ENCODE measurements around the gene PRCP. TPM values are rescaled to one million over a fixed set of nuclear protein-coding genes. Genes with fewer than 3 reads are reported as not detected.

PRCP gene
- total RNA-seq, 3 donors from 2014 or later = 54.4 to 87.7 (median 61.8) TPM

DNA sequence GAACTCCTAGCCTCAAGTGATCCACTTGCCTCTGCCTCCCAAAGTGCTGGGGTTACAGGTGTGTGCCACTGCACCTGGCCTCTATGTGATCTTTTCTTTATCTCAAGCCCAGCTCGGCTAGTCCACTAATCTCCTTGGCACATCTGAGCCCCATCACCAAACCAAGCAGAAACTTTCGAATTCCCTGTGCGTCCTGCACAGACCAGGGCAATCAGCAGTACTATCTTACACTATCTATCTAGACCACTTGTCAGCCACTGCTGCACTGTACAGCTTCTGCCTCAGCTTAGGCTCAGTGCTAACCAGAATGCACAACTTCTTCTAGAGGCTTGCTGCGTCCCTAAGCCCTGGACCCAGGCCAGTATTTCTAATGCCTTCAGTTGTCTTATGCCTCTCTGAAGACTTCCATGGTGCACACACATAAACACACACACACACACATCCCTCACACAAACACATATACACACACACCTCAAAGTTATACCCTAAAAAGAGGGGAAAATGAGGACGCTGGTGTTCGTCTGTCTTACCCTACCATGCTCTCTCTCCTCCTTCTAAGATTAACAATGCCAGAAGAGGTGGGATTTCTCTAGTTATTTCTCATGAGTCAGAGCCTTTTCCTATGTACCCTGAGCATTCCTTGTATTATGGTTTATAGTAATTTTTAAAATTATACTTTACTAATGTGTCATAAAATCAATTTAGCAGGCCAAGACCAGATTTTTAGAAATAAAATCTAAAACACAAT is 107.2 kb downstream of the PRCP start:
- no peak for DNase-seq (ENCODE audit: low spot score in 2 of 2)
- H3K4me1 ChIP-seq = no peaks in the 10 kb centered on the region
- H3K27me3 ChIP-seq = no peaks in the 10 kb centered on the region
- TF ChIP-seq, protein P1, sequence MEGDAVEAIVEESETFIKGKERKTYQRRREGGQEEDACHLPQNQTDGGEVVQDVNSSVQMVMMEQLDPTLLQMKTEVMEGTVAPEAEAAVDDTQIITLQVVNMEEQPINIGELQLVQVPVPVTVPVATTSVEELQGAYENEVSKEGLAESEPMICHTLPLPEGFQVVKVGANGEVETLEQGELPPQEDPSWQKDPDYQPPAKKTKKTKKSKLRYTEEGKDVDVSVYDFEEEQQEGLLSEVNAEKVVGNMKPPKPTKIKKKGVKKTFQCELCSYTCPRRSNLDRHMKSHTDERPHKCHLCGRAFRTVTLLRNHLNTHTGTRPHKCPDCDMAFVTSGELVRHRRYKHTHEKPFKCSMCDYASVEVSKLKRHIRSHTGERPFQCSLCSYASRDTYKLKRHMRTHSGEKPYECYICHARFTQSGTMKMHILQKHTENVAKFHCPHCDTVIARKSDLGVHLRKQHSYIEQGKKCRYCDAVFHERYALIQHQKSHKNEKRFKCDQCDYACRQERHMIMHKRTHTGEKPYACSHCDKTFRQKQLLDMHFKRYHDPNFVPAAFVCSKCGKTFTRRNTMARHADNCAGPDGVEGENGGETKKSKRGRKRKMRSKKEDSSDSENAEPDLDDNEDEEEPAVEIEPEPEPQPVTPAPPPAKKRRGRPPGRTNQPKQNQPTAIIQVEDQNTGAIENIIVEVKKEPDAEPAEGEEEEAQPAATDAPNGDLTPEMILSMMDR (IDR thresholded peaks at IDR 0.05) = no peak
- TF ChIP-seq POLR2AphosphoS5 (IDR thresholded peaks at IDR 0.05) (no peak), POLR2A (IDR thresholded peaks at IDR 0.05) (no peak)
- H3K9me3 ChIP-seq = no peaks in the 10 kb centered on the region
- intact Hi-C loops (cut with DNase I; ENCODE audit: low total_unique reads) = no loop called here
- no peak overlapping the region for H3K27ac ChIP-seq
- no peak overlapping the region for H3K4me3 ChIP-seq
- no peaks in the 10 kb centered on the region for H3K36me3 ChIP-seq

DNA sequence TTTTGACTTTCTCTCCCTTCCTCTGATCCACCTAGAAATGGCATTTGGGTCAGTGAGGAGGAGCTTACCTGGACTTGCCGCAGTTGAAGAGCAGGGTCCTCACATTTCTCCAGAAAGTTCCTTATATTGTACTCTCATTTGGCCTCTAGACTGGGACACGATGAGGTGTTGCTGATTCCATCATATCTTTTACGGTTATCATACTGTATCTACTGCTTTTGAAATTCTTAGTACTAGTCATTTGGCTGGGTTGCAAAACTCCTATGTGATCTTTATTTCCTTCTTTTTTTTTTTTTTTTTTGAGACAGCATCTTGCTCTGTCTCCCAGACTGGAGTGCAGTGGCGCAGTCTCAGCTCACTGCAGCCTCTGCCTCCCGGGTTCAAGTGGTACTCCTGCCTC is 107.9 kb downstream of the PRCP start:
- Histone ChIP-seq H3K27ac (no peak overlapping the region), H3K4me3 (no peak overlapping the region), H3K36me3 (no peaks in the 10 kb centered on the region), H3K27me3 (no peaks in the 10 kb centered on the region), H3K9me3 (no peaks in the 10 kb centered on the region), H3K4me1 (no peaks in the 10 kb centered on the region)
- no peak for TF ChIP-seq POLR2AphosphoS5 (IDR thresholded peaks at IDR 0.05)
- TF ChIP-seq, protein P1 (IDR thresholded peaks at IDR 0.05) = no peak
- no peak for TF ChIP-seq POLR2A (IDR thresholded peaks at IDR 0.05)
- intact Hi-C loops (cut with DNase I; ENCODE audit: low total_unique reads) = no loop called here
- DNase-seq (ENCODE audit: low spot score in 2 of 2) = no peak

GRCh38 chr11:82791779-82792178 is 108.5 kb downstream of the PRCP start:
- intact Hi-C loops (cut with DNase I; ENCODE audit: low total_unique reads) = no loop called here
- Histone ChIP-seq H3K4me1 (no peaks in the 10 kb centered on the region), H3K9me3 (no peaks in the 10 kb centered on the region), H3K27ac (no peak overlapping the region), H3K4me3 (no peak overlapping the region), H3K36me3 (no peaks in the 10 kb centered on the region), H3K27me3 (no peaks in the 10 kb centered on the region)
- TF ChIP-seq POLR2AphosphoS5 (IDR thresholded peaks at IDR 0.05) = no peak
- no peak for TF ChIP-seq POLR2A (IDR thresholded peaks at IDR 0.05)
- no peak for DNase-seq (ENCODE audit: low spot score in 2 of 2)

GRCh38 chr11:82790723-82791484 is 109.3 kb downstream of the PRCP start:
- Histone ChIP-seq H3K36me3 (no peaks in the 10 kb centered on the region), H3K9me3 (no peaks in the 10 kb centered on the region), H3K27me3 (no peaks in the 10 kb centered on the region), H3K27ac (no peak overlapping the region), H3K4me3 (no peak overlapping the region), H3K4me1 (no peaks in the 10 kb centered on the region)
- intact Hi-C loops (cut with DNase I; ENCODE audit: low total_unique reads) = no loop called here
- DNase-seq (ENCODE audit: low spot score in 2 of 2) = no peak
- TF ChIP-seq POLR2A (IDR thresholded peaks at IDR 0.05) (no peak), POLR2AphosphoS5 (IDR thresholded peaks at IDR 0.05) (no peak)
- TF ChIP-seq, protein P1 (IDR thresholded peaks at IDR 0.05) = no peak

DNA sequence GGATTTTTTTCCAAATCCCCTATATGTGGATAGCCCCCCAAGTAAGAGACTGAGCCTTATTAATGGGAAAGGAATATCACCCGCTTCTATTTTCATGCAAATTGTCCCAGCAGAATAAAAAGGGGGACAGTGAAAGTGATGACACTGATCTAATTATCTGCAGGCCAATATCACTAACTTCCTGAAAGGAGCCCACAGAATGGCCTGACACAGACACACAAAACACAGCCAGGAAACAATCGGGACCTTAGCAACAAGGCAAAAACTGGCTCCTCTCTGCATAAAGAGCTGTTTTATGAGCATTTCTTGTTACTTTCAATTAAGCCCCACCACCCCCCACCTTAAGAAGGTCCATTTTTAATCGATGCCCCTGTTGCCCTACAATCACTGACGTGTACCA is 112.2 kb downstream of the PRCP start:
- H3K4me3 ChIP-seq = no peak overlapping the region
- intact Hi-C loops (cut with DNase I; ENCODE audit: low total_unique reads) = no loop called here
- H3K27me3 ChIP-seq = no peaks in the 10 kb centered on the region
- no peaks in the 10 kb centered on the region for H3K36me3 ChIP-seq
- DNase-seq (ENCODE audit: low spot score in 2 of 2) = no peak
- H3K27ac ChIP-seq = no peak overlapping the region
- H3K9me3 ChIP-seq = no peaks in the 10 kb centered on the region
- TF ChIP-seq POLR2A (IDR thresholded peaks at IDR 0.05) (no peak), POLR2AphosphoS5 (IDR thresholded peaks at IDR 0.05) (no peak)
- TF ChIP-seq, protein P1 (IDR thresholded peaks at IDR 0.05) = no peak
- H3K4me1 ChIP-seq = no peaks in the 10 kb centered on the region

Data from breast epithelium (tissue), 4 donors.